GM10248 (cell line): Measurements from ENCODE around the gene RALGAPA2.
"Not testable (repeated sequence)": the region's sequence is repeated elsewhere in the genome, so short reads cannot be mapped to it uniquely, and the experiment has no call there.

Experiments
- CTCF ChIA-PET: fragments of 300-600 bp; sonication (Branson Sonifier 250); formaldehyde crosslinking; extraction: SDS; loops from one replicate; lab custom pipeline; 2021; ENCODE audit warnings: antibody characterized with exemption; lab: Yijun Ruan, JAX
- POLR2A ChIA-PET: fragments of 350-650 bp; sonication (Branson Sonifier 250); formaldehyde crosslinking; extraction: SDS; loops from one replicate; lab custom pipeline; 2020; ENCODE audit warnings: antibody characterized with exemption; lab: Yijun Ruan, JAX
- DNase-seq: peaks from one replicate; pipeline ENCODE4 v3.0.0; 2012; ENCODE audit errors: extremely low spot score
- CTCF ChIP-seq: IDR thresholded peaks from 2 replicates; pipeline ENCODE4 v1.5.1; 2012; ENCODE audit warnings: mild to moderate bottlenecking, low read depth; ENCODE audit errors: extremely low read depth, missing control alignments, control extremely low read depth

RALGAPA2 gene

GRCh38 chr20:20360464-20360863 lies 352.0 kb downstream of the RALGAPA2 start:
- ChIA-PET POLR2A (no interaction called here), CTCF (interaction anchor here (1.0 to 1.9 kb wide), 5 partner anchors 10 to 206 kb away, joined by 3 to 5 read pairs (median 4); no protein-coding TSS in a partner anchor)
- TF ChIP-seq CTCF, result peak; percentile 61
- DNase-seq, result peak; percentile 60

- DNase-seq, result no peak
- TF ChIP-seq CTCF, result no peak
- POLR2A ChIA-PET, result no interaction called here
- CTCF ChIA-PET, result interaction anchor here (0.8 to 1.9 kb wide), 8 partner anchors 9 to 211 kb away, joined by 3 to 5 read pairs (median 3); no protein-coding TSS in a partner anchor
Observed at GRCh38 chr20:20359628-20360027, 352.8 kb downstream of the RALGAPA2 start.

GRCh38 chr20:20358801-20359200 lies 353.6 kb downstream of the RALGAPA2 start:
- ChIA-PET CTCF (interaction anchor here (1.0 to 1.9 kb wide), 7 partner anchors 10 to 236 kb away, joined by 3 to 5 read pairs (median 4); no protein-coding TSS in a partner anchor), POLR2A (no interaction called here)
- no peak for DNase-seq
- no peak for TF ChIP-seq CTCF

GRCh38 chr20:20355503-20355902 lies 356.9 kb downstream of the RALGAPA2 start:
- DNase-seq, CTCF ChIA-PET, POLR2A ChIA-PET: not testable (repeated sequence)

- no peak for TF ChIP-seq CTCF
- CTCF ChIA-PET, result no interaction called here
- POLR2A ChIA-PET, result no interaction called here
- no peak for DNase-seq
Observed at GRCh38 chr20:20353576-20353975, 358.9 kb downstream of the RALGAPA2 start.

GRCh38 chr20:20344476-20344875 lies 368.0 kb downstream of the RALGAPA2 start:
- TF ChIP-seq CTCF, result no peak
- POLR2A ChIA-PET, result no interaction called here

GRCh38 chr20:20343932-20344331 lies 368.5 kb downstream of the RALGAPA2 start:
- POLR2A ChIA-PET, result no interaction called here
- DNase-seq, result no peak
- TF ChIP-seq CTCF, result no peak
- CTCF ChIA-PET, result interaction anchor here (1.3 to 1.5 kb wide), 2 partner anchors 17 to 75 kb away, joined by 3 to 4 read pairs; no protein-coding TSS in a partner anchor

More at GRCh38 chr20:20344476-20344875, 368.0 kb downstream of the RALGAPA2 start:
- CTCF ChIA-PET, result interaction anchor here (1.3 kb wide), 1 partner anchor 75 kb away, joined by 3 read pairs; no protein-coding TSS in a partner anchor
- DNase-seq, result no peak
